T-helper 1 cell treated with Interleukin-12 subunit alpha and Interleukin-12 subunit beta and Interleukin-4 antibody, amounts not matched to agents 30 μg/mL and 1 μg/mL, for 36 hours (primary cell): ENCODE results near the gene KIZ.

Experiments
- H3K27ac Mint-ChIP-seq: one replicate; pipeline ENCODE4 v1.8.0; 2021; ENCODE audit warnings: mild to moderate bottlenecking, mixed read lengths
- H3K27me3 Mint-ChIP-seq: one replicate; pipeline ENCODE4 v1.8.0; 2021; ENCODE audit warnings: low read depth, mixed read lengths
- H3K36me3 Mint-ChIP-seq: one replicate; pipeline ENCODE4 v1.8.0; 2021; ENCODE audit warnings: low read depth, mixed read lengths
- H3K4me1 Mint-ChIP-seq: one replicate; pipeline ENCODE4 v1.8.0; 2021; ENCODE audit warnings: low read depth, mixed read lengths
- H3K4me3 Mint-ChIP-seq: one replicate; pipeline ENCODE4 v1.8.0; 2021; ENCODE audit warnings: mild to moderate bottlenecking, moderate library complexity, mixed read lengths
- H3K9me3 Mint-ChIP-seq: one replicate; pipeline ENCODE4 v1.8.0; 2021; ENCODE audit warnings: mixed read lengths

Gene KIZ

DNA sequence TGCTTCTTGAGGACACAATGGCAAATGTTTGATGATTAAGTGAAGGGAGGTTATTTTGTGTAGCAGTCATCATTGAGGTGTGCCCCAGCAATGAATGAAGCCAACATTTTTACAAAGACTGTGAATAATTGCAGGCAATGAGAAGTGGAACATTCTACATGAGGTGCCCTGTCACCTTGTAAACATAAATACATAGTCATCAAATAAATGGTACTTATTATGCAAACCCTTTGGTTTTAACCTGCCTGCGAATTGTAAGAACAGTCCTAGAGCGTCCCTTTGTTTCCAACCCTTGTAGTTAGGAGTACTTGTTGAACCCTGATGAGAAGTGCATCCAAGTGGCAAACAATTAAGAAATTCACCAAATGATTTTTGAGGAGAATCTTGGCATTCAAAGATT is 7.1 kb upstream of the KIZ start:
- Mint-ChIP-seq H3K36me3 (no peaks in the 10 kb centered on the region), H3K4me3 (no peak overlapping the region), H3K4me1 (no peaks in the 10 kb centered on the region), H3K27ac (no peak overlapping the region), H3K27me3 (peaks cover 34% of the 10 kb centered on the region), H3K9me3 (no peaks in the 10 kb centered on the region)

DNA sequence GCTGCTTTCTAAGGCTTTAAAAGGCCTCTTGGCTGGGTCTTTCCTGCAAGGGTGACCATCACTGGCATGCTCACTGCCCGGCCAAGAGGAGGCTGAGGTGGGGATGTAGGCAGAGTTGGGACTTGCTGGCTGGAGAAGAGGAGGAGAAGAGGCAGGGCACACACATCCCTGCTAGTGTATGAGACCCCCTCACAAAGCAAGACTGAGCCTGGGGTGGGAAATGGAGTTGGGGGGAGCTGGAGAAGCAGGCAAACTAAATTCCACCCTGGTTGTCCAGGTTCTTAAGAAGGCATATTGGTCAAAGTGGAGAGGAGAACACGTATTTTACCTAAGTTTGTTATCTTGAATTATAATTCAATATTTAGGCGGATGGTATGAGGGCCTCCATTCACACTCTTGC is 1.7 kb upstream of the KIZ start:
- H3K4me3 Mint-ChIP-seq, result peak overlapping the region; percentile 3
- peaks cover 13% of the 10 kb centered on the region for H3K4me1 Mint-ChIP-seq
- peaks cover 5% of the 10 kb centered on the region for H3K27me3 Mint-ChIP-seq
- no peak overlapping the region for H3K27ac Mint-ChIP-seq
- no peaks in the 10 kb centered on the region for H3K36me3 Mint-ChIP-seq
- no peaks in the 10 kb centered on the region for H3K9me3 Mint-ChIP-seq

DNA sequence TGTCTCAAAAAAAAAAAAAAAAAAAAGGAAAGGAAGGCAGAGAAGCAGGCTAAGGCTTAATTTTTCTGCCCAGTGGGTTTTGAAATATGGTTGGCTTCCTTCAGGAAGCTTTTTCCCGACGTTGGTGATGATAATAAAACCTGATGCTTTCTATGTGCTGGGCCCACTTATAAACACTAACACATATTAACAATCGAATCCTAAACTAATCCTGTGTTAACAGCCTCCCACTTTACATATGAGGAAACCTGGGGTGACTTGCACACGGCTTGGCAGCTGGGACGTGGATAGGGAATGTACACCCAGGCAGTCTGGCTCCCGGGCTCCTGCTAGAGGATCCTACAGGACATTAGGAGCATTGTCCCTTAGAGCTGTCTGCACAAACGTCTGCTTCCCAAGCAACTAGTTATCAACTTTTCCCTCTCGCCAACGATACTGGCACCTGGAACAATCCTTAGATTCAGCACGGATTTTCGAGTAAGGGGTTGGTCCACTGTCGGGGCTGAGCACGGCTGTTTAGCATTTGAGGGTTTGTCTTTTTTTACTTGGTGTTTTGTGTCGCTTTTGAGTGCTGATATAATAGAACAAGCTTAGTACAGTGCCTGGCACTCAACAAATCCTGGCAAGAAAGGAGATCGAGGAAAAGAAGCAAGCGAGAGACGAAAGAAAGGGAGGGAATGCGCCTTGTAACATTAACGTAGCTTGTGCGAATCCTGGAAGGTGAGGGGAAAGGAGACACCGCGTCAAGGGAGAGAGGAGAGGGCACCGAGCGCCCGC is 622 bp upstream of the KIZ start:
- Mint-ChIP-seq H3K4me1 (peaks cover 13% of the 10 kb centered on the region), H3K9me3 (no peaks in the 10 kb centered on the region), H3K36me3 (peaks cover 3% of the 10 kb centered on the region), H3K27ac (peak overlapping the region; percentile 63), H3K27me3 (peaks cover 4% of the 10 kb centered on the region), H3K4me3 (peak overlapping the region; percentile 91)

DNA sequence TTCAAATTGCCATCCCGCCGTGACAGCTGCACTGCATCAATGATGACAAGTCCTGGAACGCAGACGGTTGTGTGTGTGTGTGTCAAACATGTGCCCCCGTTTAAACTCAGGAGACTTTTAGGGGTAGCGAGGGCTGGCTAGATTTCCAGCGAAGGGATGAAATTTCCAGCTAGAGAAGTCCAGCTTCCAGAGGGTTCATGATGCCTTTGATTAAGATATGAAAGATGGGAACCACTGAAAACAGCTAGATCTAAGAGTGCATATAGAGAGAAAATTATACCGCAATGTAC is 644 bp downstream of the KIZ start:
- H3K4me3 Mint-ChIP-seq, result peak overlapping the region; percentile 91
- peaks cover 13% of the 10 kb centered on the region for H3K4me1 Mint-ChIP-seq
- H3K9me3 Mint-ChIP-seq, result no peaks in the 10 kb centered on the region
- no peaks in the 10 kb centered on the region for H3K27me3 Mint-ChIP-seq
- peaks cover 3% of the 10 kb centered on the region for H3K36me3 Mint-ChIP-seq
- peak overlapping the region; percentile 86 for H3K27ac Mint-ChIP-seq

GRCh38 chr20:21127201-21127981 is 1.5 kb downstream of the KIZ start:
- no peaks in the 10 kb centered on the region for H3K9me3 Mint-ChIP-seq
- no peaks in the 10 kb centered on the region for H3K27me3 Mint-ChIP-seq
- peaks cover 13% of the 10 kb centered on the region for H3K4me1 Mint-ChIP-seq
- H3K27ac Mint-ChIP-seq, result no peak overlapping the region
- H3K36me3 Mint-ChIP-seq, result peaks cover 5% of the 10 kb centered on the region
- H3K4me3 Mint-ChIP-seq, result peak overlapping the region; percentile 91

- Mint-ChIP-seq H3K9me3 (no peaks in the 10 kb centered on the region), H3K4me1 (peaks cover 18% of the 10 kb centered on the region), H3K27me3 (no peaks in the 10 kb centered on the region), H3K36me3 (peaks cover 5% of the 10 kb centered on the region), H3K27ac (no peak overlapping the region), H3K4me3 (no peak overlapping the region)
Measured at GRCh38 chr20:21129861-21130260, 4.0 kb downstream of the KIZ start.

- Mint-ChIP-seq H3K4me3 (no peak overlapping the region), H3K36me3 (peaks cover 12% of the 10 kb centered on the region), H3K27me3 (no peaks in the 10 kb centered on the region), H3K27ac (no peak overlapping the region), H3K9me3 (no peaks in the 10 kb centered on the region), H3K4me1 (peaks cover 7% of the 10 kb centered on the region)
Measured at GRCh38 chr20:21133404-21133803, 7.5 kb downstream of the KIZ start.

DNA sequence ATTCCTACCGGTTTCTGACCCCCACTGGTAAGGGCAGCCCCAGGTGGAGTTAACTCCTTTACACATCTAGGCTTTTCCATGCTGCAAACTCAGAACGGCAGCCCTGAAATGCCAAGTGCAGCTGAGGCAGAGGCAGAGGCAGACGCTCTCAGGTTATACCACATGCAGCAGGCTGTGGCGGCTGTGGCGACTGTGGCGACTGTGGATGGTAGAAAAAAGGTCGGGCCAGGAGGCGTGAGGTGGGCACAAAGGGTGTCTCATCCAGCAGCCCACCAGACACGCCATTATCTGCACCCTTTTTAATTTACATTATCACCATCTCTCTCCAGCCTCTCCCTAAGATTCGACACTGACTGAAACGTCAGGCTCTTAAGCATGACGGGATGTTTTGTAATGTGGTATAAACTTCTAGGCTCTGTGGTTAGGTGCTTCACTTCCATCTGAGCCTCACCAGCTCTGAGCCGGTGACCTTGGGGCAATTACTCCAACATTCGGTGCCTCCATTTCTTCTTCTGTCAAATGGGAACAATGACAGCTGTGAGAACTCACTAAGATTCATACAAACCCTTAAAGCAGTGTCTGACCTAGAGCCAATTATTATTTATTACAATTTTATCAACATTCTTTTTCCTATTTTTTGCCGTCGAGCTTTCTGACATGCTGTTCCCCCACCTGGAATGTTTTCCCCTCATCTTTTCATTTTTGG is 8.2 kb downstream of the KIZ start:
- Mint-ChIP-seq H3K4me1 (peaks cover 7% of the 10 kb centered on the region), H3K27ac (no peak overlapping the region), H3K27me3 (no peaks in the 10 kb centered on the region), H3K4me3 (no peak overlapping the region), H3K9me3 (no peaks in the 10 kb centered on the region), H3K36me3 (peaks cover 12% of the 10 kb centered on the region)

GRCh38 chr20:21134883-21135493 is 9.1 kb downstream of the KIZ start:
- H3K4me1 Mint-ChIP-seq, result peaks cover 7% of the 10 kb centered on the region
- H3K4me3 Mint-ChIP-seq, result no peak overlapping the region
- no peaks in the 10 kb centered on the region for H3K27me3 Mint-ChIP-seq
- H3K27ac Mint-ChIP-seq, result no peak overlapping the region
- peaks cover 12% of the 10 kb centered on the region for H3K36me3 Mint-ChIP-seq
- no peaks in the 10 kb centered on the region for H3K9me3 Mint-ChIP-seq

DNA sequence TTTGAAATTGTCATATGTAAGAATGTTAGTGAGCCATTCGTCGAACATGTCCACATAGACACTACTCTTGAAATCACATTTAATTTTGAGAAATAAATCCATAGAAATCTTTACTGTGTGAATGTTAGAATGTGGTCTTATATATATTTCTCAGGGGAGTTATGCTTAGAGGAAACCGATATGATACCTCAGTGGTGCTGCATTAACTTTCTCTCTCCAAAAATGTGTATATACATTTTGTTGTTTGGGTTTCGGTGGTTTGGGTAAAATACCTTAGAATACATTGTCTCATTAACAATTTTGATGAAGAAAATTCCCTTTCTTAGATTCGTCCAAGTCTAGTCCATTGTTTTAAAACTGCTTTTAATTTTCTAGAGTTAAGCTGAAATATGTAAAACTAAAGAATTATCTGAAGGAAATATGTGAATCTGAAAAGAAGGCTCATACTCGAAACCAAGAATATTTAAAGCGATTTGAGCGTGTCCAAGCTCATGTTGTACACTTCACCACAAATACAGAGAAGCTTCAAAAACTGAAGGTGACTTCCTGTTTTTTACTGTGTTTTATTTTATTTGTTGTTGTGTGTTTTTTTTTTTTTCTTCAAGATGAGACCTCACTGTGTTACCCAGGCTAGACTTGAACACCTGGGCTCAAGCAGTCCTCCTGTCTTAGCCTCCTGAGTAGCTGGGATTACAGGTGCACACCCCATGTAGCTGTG is 10.3 kb downstream of the KIZ start:
- Mint-ChIP-seq H3K27me3 (no peaks in the 10 kb centered on the region), H3K4me3 (no peak overlapping the region), H3K36me3 (peaks cover 11% of the 10 kb centered on the region), H3K4me1 (peaks cover 7% of the 10 kb centered on the region), H3K9me3 (no peaks in the 10 kb centered on the region), H3K27ac (no peak overlapping the region)

DNA sequence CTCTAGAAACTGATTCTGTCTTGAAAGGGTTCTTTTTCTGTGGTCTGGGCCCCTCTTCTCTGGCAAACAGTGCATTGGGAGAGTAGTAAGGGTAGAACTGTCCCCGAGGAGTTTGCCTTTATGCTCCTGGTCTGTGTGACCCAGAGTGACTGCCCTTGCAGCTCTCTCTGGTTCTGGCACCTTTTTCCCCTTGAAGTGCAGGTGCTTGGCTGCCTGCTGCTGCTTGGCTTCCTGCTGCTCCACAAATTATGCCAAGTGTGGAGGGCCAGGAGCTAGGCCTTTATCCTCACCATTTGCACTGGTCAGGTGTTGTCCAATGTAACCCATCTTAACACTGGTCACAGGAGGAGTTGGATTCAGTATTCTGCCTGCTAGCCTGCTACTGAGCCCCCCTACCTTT is 11.2 kb downstream of the KIZ start:
- peaks cover 7% of the 10 kb centered on the region for H3K4me1 Mint-ChIP-seq
- no peak overlapping the region for H3K4me3 Mint-ChIP-seq
- H3K27me3 Mint-ChIP-seq, result no peaks in the 10 kb centered on the region

GRCh38 chr20:21139881-21140566 is 14.1 kb downstream of the KIZ start:
- no peak overlapping the region for H3K4me3 Mint-ChIP-seq
- no peak overlapping the region for H3K27ac Mint-ChIP-seq
- H3K9me3 Mint-ChIP-seq, result no peaks in the 10 kb centered on the region
- no peaks in the 10 kb centered on the region for H3K27me3 Mint-ChIP-seq
- peaks cover 8% of the 10 kb centered on the region for H3K36me3 Mint-ChIP-seq
- H3K4me1 Mint-ChIP-seq, result peaks cover 3% of the 10 kb centered on the region

More for the DNA sequence above, 11.2 kb downstream of the KIZ start:
- Mint-ChIP-seq H3K9me3 (no peaks in the 10 kb centered on the region), H3K36me3 (peaks cover 8% of the 10 kb centered on the region), H3K27ac (no peak overlapping the region)

GRCh38 chr20:21141825-21142224 is 15.9 kb downstream of the KIZ start:
- no peaks in the 10 kb centered on the region for H3K27me3 Mint-ChIP-seq
- no peaks in the 10 kb centered on the region for H3K9me3 Mint-ChIP-seq
- H3K4me1 Mint-ChIP-seq, result no peaks in the 10 kb centered on the region
- no peak overlapping the region for H3K4me3 Mint-ChIP-seq
- peaks cover 4% of the 10 kb centered on the region for H3K36me3 Mint-ChIP-seq
- no peak overlapping the region for H3K27ac Mint-ChIP-seq
